Bronchial epithelial cell (primary cell): ENCODE results near the gene NIPBL. TPM values are rescaled to one million over a fixed set of nuclear protein-coding genes. Genes with fewer than 3 reads are reported as not detected.

Experiments
- DNase-seq: peaks from one replicate; pipeline ENCODE4 v3.0.0-alpha.2; 2010; ENCODE audit warnings: low read depth
- FAIRE-seq: peaks from 2 replicates; lab custom pipeline; 2011; peaks lifted over from hg19 to GRCh38; lab: Jason Lieb, UNC
- H3K27me3 ChIP-seq: 2 replicates; pipeline ENCODE4 v1.5.1; 2011; ENCODE audit warnings: low read length; ENCODE audit not compliant: control insufficient read depth, insufficient read depth
- H3K36me3 ChIP-seq: 2 replicates; pipeline ENCODE4 v1.5.1; 2011; ENCODE audit warnings: low read length; ENCODE audit not compliant: control insufficient read depth, insufficient read depth
- H3K4me3 ChIP-seq: 2 replicates; pipeline ENCODE4 v1.5.1; 2011; ENCODE audit warnings: mild to moderate bottlenecking, low read depth, low read length, control low read depth
- CTCF ChIP-seq: IDR thresholded peaks from 2 replicates; pipeline ENCODE4 v1.5.1; 2011; ENCODE audit warnings: mild to moderate bottlenecking, moderate library complexity, low read length, control low read depth, inconsistent platforms; ENCODE audit not compliant: insufficient read depth, severe bottlenecking
- total RNA-seq: library from RNA; depleted of rRNA; stranded (reverse); fragments of >200 nt; gene quantifications from 2 replicates; pipeline ENCODE4 v1.2.1, GENCODE V29; 2014

Gene NIPBL
- total RNA-seq, 1 donor from 2014 or later: 20.0 TPM

- Histone ChIP-seq H3K4me3 (peak overlapping the region; percentile 94), H3K36me3 (no peaks in the 10 kb centered on the region), H3K27me3 (no peaks in the 10 kb centered on the region)
- no peak for FAIRE-seq
- TF ChIP-seq CTCF: no peak
- DNase-seq: peak; percentile 79
These were observed 1.3 kb downstream of the NIPBL start for GRCh38 chr5:36877667-36878391.

- H3K4me3 ChIP-seq: peak overlapping the region; percentile 94
- H3K36me3 ChIP-seq: no peaks in the 10 kb centered on the region
- no peaks in the 10 kb centered on the region for H3K27me3 ChIP-seq
- TF ChIP-seq CTCF: no peak
- FAIRE-seq: no peak
- DNase-seq: no peak
These were observed 2.0 kb downstream of the NIPBL start for GRCh38 chr5:36878392-36879082.

GRCh38 chr5:36879274-36880033, 2.9 kb downstream of the NIPBL start:
- TF ChIP-seq CTCF: no peak
- FAIRE-seq: no peak
- DNase-seq: no peak
- Histone ChIP-seq H3K4me3 (peak overlapping the region; percentile 94), H3K27me3 (no peaks in the 10 kb centered on the region), H3K36me3 (no peaks in the 10 kb centered on the region)

GRCh38 chr5:36880761-36881160, 4.2 kb downstream of the NIPBL start:
- DNase-seq (no peak), FAIRE-seq (no peak)
- Histone ChIP-seq H3K4me3 (no peak overlapping the region), H3K36me3 (peaks cover 4% of the 10 kb centered on the region), H3K27me3 (no peaks in the 10 kb centered on the region)
- no peak for TF ChIP-seq CTCF

GRCh38 chr5:36881304-36881703, 4.7 kb downstream of the NIPBL start:
- Histone ChIP-seq H3K4me3 (no peak overlapping the region), H3K27me3 (no peaks in the 10 kb centered on the region), H3K36me3 (peaks cover 4% of the 10 kb centered on the region)
- no peak for TF ChIP-seq CTCF
- no peak for FAIRE-seq
- DNase-seq: no peak
